Measurements from ENCODE around the gene LEFTY1.
A peak's percentile ranks its signal among the peaks of the same experiment; 100 is the strongest.
"Not testable (repeated sequence)": the region's sequence is repeated elsewhere in the genome, so short reads cannot be mapped to it uniquely, and the experiment has no call there.

The LEFTY1 gene

GRCh38 chr1:225887554-225888288, 1.2 kb downstream of the LEFTY1 start:
- not testable (repeated sequence) for DNase-seq (ENCODE audit: low spot score)

- DNase-seq (ENCODE audit: low spot score), result no peak
Measured at GRCh38 chr1:225887030-225887314, 2.0 kb downstream of the LEFTY1 start.

GRCh38 chr1:225886159-225887029, 2.6 kb downstream of the LEFTY1 start:
- no peak for DNase-seq (ENCODE audit: low spot score)

- DNase-seq (ENCODE audit: low spot score), result no peak
Measured at GRCh38 chr1:225885336-225885735, 3.6 kb downstream of the LEFTY1 start.

DNA sequence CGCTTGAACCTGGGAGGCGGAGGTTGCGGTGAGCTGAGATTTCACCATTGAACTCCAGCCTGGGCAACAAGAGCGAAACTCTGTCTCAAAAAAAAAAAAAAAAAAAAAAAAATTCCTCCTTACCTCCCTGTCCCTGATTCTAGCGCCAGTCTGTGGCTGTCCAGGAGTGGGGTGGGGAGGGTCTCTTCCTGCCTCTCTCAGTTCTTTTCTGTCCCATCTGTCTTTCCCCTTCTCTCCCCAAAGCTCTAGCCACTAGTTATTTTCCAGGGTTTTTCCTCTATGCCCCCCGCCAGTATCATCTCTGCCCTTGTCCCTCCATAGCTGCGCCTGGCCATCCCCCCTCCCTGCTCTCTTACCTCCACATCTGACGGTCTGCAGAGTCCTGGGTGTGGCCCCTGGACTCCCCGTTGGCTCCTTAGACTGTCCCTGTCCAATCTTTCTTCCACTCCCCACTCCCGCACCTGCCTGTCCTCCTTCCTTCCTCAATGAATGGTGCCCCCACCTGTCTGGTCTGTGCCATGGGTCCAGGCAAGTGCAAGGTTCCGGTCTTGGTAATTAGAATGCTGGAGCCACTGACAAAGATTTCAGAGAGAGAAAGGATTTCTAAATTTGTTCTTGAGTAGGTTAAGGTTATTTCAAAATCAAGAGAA, 5.2 kb downstream of the LEFTY1 start:
- peak; percentile 23 for DNase-seq (ENCODE audit: low spot score)

DNA sequence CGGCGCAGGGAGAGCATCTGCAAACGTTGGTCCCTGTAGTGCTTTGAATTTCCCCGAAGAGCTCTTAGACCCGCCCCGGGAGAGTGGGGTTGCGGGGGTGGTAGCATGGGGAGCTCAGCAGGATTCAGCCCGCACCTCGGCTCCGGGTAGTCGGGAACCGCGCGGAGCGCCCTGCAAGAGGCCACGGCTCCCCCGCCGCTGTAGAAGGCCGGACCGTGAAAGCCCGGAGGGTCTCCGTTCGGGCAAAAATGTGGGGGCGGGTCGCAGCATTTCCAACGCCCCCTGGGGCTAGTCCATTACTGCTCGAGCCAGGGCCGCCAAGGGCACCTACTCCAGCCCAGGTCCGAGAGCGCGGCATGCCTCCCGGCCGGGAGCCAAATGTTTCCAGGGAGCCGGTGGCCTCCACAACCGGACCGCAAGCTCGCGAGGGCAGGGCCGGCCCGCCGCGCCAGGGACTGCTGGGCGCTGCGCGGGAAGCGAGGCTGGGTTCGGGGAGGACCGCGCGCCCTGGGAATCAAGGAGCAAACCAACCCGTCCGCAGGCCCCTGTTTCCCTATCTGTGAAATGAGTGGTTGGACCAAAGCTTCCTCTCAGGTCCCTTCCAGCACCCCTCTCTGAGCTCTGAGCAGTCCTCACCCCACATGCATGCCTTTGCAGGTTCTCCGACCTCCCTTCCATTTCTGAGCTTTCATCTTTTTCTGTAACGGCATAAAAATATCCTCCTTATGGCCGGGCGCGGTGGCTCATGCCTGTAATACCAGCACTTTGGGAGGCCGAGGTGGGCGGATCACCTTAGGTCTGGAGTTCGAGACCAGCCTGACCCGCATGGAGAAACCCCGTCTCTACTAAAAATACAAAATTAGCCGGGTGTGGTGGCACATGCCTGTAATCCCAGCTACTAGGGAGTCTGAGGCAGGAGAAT, 6.0 kb downstream of the LEFTY1 start:
- DNase-seq (ENCODE audit: low spot score), result peak; percentile 48

DNA sequence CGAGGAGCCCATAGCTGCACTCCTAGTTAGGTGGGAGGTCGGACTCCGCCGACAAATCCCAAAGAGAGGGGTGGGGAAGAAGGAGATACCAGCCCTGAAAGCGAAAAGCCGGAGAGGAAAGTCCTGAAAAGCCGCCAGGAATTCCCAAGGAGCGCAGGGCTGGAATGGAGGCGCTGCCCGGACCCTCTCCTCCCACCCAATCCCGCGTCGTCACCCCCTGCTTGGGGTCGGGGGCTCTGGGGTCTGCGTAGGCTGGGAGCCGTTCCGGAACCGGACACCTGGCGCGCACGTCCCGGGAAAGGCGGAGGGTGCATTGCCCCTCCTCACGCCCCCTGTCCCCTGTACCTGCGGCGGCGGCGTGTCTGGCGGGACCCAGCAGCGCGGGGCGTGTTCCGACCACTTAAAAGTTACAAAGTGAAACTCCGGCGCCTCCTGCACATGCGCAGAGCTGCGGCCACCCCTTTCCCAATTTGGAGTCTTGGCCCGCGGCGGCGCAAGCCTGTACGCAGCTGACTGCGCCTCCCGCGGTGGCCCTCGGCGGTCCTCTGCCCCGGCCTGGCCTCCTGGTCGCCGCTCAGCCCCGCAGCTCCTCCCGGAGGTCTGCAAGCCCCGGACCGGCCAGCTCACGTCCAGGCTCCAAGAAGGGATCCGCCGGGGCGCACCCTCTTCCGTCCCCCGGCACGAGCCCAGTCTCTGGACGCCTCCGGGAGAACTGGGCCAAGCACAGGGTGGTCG, 6.8 kb downstream of the LEFTY1 start, which contains the start of gene TMEM63A:
Gene TMEM63A (minus strand): TSS at position 422 of the 735 bp plus-strand sequence. CDS start 4,800 bp downstream, outside the sequence.
- DNase-seq (ENCODE audit: low spot score), result peak; percentile 90

GRCh38 chr1:225881081-225881958, 7.6 kb downstream of the LEFTY1 start:
- DNase-seq (ENCODE audit: low spot score), result peak; percentile 49

- DNase-seq (ENCODE audit: low spot score), result no peak
Measured at GRCh38 chr1:225880636-225881035, 8.3 kb downstream of the LEFTY1 start.

DNA sequence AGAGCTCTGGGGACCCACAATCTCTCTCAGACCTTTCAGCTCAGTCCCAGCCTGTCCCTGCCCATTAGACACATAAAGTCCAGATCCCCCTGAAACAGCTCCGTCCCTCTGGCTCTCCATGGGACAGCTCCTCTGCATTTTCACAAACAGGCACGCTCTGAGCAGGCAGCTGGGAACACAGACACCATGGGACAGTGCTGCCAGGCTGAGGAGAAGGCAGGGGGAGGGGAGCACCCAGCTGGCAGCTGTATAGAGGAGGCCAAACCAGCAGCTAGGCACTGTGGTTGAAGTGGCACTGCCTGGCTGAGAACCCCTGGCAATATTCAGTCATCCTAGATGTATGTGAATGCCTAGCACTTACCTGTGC, 8.7 kb downstream of the LEFTY1 start:
- DNase-seq (ENCODE audit: low spot score), result no peak

DNA sequence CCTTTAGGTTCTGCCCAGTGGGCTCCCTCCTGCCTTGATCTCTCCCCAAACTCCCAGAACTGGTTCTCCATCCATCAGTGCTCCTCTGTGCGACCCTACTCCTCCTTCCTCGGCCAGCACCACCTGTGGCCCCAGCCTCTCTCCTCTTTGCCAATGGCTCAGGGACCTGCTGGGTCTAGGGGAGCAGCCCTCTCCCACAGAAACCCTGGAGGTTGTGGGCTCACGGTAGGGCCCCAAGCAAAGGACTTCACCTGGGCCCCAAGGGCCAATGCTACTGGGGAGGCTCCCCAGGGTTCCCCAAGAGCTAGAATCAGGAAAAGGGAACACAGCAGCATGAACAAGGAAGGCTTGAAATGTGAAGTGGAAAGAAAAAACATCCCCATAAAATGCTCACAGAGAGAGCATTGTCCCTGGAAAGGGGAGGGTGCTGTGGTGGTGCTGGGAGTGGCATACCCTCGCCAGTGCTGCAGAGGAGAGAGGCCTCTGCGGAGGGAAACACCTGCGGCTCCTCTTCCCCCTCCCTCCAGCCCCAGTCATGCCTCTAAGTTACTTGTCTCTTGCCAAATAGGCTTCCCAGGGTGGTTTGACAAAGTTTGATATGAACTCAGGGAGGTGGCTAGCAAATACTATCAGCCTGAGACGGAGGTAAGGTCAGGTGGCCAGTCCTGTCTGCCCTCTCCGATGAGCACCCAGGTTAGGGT, 9.3 kb downstream of the LEFTY1 start:
- DNase-seq (ENCODE audit: low spot score), result peak; percentile 45

DNA sequence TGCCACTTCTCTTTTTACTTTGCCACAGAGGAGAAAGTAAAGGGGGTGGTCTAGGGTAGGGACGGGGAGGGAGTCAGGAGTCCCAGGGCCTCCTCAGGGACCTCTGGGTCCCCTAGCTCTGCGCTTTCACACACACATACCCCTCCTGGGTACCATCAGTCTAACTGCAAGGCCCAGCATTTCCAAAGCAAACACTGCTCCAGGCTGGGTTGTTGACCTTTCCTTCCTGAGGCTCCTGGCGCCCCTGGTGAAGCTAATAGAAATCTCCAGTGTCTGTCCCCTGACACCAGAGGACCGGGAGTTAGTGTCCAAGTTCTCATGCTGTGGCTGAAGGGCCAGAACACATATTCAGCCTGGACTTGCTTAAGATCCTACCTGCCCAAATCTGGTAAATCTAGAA, 10.7 kb downstream of the LEFTY1 start:
- no peak for DNase-seq (ENCODE audit: low spot score)

DNA sequence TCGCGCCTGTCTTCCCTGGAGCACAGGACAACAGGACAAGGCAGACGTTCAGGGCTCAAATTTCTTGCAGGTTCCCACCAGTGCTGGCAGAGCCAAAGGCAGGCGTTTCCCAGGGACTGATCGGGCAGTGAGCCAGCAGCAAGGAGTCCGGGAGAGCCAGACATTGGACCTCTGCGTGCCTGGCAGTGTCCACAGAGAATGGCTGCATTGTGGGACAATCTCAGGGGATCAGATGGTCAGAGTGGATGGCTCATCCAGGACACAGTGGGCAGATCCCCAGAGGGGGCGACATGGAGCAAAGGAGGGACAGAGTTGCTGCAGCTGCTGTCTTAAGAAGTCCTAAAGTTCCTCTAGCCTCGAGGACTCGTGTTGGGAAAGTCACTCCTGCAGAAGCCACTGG, 11.4 kb downstream of the LEFTY1 start:
- no peak for DNase-seq (ENCODE audit: low spot score)

- DNase-seq (ENCODE audit: low spot score), result no peak
Measured at GRCh38 chr1:225876900-225877510, 11.9 kb downstream of the LEFTY1 start.

DNA sequence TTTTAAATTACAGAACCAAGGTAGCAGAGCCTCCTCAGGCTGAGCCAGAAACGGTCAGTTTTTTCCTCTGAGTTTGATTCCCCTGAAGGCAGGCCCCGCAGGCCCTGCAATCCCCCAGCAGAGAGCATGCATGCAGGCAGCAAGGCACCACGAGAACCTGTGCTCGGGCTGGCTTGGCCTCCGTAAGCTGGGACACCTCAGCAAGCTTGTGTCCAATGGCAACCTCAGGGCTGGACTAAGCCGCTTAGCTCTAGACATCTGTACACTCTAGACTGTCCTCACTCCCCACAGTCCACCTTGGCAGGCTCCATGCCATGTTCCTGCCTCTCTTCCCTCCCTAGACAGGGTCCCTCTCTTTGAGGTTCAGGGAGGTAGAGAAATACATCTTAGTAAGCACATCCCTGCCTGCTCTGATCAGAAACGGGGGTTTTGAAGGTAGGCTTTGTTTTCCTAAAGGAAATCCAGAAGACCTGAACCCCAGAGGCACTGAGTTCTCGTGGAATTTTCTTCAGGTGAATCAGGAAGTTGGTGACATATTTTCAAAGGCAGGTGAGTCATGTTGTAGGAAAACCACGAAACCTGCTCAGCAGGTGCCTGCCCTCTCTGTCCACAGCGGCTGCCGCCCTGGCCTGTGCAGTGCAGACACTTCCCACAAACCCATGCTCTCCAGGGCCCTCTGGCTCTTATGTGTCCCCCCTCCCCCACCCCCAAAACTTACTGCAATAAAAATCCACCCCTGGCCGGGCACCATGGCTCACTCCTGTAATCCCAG, 13.7 kb downstream of the LEFTY1 start:
- DNase-seq (ENCODE audit: low spot score), result peak; percentile 87

DNA sequence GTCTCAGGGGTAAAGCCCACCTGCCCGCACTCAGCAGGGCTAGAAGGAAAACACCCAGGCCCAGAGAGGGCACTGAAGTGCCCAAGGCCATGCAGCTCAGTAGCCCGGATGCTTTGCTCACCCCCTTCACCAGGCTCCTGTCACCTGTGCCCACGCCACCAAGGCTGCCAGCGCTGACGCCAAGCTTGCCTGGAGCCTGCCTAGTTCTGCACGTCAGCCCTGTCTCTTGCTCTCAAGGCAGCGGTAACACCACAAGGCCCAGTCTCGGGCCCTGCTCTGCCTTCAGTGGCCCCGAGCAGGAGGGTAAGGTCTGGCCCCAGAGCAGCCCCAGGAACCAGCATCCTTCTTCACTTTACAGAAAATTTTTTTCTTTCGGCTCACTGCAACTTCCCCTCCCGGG, 14.5 kb downstream of the LEFTY1 start:
- DNase-seq (ENCODE audit: low spot score), result no peak

GRCh38 chr1:225873281-225873850, 15.6 kb downstream of the LEFTY1 start:
- DNase-seq (ENCODE audit: low spot score), result no peak

- DNase-seq (ENCODE audit: low spot score), result no peak
Measured at GRCh38 chr1:225872075-225872430, 16.9 kb downstream of the LEFTY1 start.
